Muscle of arm (tissue), 12 donors: ENCODE results near the gene ALG14. TPM values are rescaled to one million over a fixed set of nuclear protein-coding genes. Genes with fewer than 3 reads are reported as not detected.
"Not testable (repeated sequence)": the region's sequence is repeated elsewhere in the genome, so short reads cannot be mapped to it uniquely, and the experiment has no call there.

ENCODE experiments used
- DNase-seq: peaks from one replicate; pipeline ENCODE4 v3.0.0-alpha.2; 2013
- polyA plus RNA-seq, 12 donors: library from polyadenylated mRNA; unstranded; fragments of 120-200 nt; gene quantifications; one replicate each; pipeline ENCODE4 v1.2.1, GENCODE V29; 2013; ENCODE audit not compliant: insufficient read length in 12 of 12

Gene ALG14
- polyA plus RNA-seq, 12 donors: 1.4 to 8.2 (median 6.4) TPM; not detected in 1

DNA sequence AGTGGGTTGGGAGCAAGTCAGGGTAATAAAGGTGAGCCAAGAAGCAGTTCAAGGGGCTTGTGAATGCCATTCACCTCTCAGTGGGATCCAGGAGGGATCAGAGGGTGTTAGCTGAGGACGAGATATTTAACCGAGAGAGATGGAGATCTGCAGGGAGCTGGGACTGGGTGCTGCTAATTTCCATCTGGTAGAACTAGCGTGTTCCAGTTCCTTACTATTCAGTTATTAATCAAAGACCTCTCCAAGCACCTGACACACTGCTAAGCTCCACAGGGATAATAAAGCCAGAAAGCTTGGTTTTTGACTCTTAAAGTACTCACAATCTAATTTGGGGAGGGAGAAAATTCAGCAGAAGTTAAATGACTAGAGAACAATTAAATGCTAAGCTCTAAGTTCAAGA is 57.7 kb downstream of the ALG14 start:
- no peak for DNase-seq

DNA sequence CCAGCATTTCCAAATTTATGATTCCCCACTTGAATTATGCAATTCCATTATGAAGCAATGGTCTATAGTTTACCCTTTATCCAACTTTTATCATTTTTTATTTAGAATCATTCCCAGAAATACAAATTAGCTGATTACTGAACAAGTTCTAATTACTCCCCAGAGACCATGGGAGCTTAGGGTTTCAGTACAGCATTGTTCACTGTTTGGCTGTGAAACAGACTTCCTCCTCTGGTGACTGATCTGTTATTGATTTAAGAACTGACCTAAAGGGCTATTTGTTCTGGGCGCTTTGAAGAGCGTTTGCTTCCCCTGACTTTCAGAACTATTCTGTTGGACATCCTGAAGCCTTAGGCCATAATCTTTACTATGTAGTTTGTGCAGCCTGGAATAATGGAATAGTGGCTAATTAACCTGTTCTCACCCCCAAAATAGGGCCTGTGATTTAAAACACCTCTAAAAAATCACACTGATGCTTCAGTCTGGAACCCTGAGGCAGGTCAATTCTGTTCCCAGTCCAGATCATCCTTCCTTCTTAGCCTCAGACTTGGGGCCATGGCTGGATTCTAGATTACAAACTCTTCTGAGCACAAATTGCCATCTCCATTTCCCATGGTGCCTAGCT is 58.7 kb downstream of the ALG14 start:
- no peak for DNase-seq

DNA sequence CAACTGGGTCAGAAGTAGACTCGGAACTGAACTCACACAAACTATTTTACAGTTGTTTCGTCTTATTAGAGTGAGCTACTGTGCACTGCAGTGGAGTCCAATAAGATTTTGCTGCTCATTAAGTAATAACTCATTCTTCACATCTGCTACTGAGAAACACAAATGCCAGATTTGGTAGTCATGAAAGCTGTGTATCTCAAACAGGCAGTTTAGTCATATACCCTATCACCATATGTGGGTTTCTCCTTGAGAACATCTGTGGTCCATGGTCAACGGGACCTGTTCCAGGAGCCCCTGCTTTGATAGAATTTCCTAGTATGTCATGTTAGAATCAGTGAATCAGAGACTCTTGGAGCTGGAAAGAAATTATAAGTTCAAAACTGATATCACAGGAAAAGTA is 60.4 kb downstream of the ALG14 start:
- no peak for DNase-seq

DNA sequence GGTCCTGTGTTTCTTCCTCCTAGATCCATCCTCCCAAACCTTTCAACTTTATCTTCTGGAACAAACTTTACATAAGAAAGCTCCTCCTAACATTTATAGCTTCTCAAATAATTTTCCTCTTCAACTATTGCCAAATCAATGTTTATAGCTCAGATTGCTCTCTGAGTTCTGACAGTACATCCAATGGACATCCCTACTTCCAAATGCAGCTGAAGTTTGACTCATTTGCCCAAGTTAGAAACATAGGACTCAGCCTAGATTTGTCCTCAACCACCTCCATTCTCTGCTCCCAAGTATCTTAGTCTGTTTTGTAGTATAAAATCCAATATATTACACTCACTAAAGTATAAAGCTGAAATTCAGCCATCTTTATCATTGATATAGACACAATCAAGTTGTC is 62.6 kb downstream of the ALG14 start:
- no peak for DNase-seq

DNA sequence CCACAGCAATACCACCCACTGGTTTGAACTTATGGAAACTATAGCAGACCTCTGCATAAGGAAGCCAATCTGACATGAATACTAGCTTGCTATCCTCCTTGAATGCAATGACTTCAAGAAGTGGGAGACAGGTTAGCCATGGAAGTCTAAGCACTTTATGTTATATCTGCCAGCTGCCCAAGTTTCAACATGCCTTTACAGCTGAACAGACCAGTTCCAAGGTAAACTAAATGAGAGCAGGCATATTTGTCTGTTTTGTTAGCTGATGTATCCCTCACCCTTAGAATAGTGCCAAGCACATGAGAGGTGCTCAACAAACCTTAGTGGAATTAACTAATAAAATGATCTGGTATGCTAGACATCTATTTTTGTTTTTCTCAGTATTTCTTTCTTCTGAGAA is 65.1 kb downstream of the ALG14 start:
- DNase-seq: no peak

DNA sequence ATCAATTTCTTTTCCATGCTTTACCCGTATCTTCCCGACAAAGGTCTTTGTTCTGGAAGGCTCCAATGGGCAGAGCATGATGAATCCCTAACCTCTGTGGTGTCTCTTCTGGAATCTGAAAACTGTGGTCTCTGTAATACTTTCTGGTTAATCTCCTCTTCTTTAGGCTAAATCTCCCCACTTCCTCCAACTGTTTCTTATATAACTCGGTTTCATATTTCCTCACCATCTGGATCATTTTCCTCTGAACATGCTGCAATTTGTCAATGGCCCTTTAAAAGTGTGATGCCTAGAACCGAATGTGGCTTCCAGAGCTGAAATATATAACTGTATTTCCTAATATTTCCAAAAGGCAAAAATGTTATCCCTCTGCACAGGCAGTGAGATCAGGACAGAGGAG is 66.1 kb downstream of the ALG14 start:
- DNase-seq: no peak

DNA sequence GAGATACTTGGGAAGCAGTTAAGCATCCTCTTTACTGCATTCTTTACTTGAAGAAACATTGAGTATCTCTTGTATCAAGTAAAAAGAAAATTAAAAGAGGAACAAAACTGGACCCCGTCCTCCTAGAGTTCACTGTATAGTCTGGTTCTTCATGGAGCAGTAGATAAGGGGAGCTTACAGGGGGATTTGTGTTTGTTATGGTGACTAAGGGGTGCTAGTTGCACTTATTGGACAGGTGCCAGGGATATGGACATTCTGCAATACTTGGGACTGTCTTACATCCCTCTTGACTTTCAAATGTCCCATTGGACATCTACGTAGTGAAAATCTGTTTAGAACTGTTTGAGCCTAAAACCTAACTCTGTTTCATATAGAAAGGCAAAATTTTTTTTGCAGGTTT is 67.2 kb downstream of the ALG14 start:
- DNase-seq: no peak

DNA sequence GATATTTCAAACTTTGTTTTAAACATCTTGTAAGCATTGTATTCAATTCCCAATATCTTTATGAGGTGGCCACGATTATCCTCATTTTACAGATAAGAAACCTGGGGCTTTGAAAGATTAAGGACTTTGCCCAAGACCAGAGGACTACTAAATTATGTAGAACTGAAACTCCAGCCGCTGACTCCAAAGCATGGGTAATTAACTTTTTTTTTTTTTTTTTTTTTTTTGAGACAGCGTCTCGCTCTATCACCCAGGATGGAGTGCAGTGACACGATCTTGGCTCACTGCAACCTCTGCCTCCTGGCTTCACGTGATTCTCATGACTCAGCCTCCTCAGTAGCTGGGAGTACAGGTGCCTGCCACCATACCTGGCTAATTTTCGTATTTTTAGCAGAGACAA is 68.7 kb downstream of the ALG14 start:
- no peak for DNase-seq

DNA sequence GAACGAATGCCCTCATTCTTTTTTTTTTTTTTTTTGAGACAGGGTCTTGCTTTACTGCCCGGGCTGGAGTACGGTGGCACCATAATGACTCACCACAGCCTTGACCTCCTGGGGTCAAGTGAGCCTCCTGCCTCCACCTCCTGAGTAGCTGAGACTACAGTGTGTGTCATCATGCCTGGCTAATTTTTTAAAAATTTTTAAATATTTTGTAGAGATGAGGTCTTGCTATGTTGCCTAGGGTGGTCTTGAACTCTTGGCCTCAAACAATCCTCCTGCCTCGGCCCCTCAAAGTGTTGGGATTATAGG is 69.4 kb downstream of the ALG14 start:
- DNase-seq: no peak

DNA sequence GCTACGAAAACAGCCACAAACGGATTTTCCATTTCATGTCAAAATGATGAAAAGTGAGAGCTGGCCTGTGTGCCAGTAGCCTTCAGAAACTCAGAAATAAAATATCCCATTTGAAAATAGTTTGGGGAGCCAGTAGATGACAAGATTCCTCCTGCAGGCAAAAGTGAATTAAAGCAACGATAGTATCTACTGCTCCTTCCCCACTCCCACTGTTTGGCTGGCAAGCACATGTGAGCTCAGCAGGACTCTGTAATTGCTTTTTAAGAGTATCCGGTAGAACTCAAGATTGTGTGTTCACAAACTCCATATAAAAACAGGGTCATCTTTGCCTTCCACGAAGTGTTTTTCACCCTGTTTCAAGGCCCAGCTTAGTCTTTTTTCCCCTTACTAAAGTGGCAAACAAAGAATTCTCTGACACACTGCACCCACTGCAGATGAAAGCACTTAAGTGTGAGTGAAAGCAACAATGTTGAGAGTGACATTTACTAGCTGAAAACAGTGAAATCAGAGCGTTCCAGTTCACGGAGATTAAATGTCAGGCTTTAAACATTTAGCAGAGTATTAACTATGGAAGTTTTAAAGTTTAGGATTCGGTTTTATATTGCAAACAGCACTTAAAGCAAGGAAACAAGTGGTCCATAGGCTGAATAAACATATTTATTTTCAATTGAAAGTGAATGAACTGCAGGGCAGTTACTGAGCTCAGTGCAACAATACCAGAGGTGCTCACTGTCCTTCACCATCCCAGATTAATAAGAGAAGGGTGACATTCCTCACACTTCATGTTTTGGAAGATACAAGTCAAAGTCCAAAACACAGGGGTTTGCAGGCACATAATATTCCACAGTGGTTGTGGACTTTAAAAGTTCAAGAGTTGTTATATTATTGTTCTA is 70.0 kb downstream of the ALG14 start:
- DNase-seq: peak; percentile 84

DNA sequence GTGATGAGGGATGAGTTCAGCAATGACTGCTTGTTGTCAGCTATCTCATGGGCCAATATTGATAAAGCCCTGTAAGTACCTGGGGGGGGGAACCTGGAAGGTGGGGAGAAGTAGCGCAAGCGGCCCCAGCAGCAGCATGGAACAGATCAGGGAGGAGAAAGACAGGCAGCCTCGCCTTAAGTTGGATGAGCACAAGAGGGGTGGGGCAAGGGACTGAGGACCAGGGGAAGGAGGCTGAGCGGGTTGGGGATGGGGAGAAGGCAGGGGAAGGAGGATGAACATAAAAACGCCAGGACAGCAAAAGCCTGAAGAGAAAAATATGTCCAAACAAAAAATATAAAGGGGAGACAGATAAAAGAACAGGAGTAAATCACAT is 70.6 kb downstream of the ALG14 start:
- DNase-seq: no peak

DNA sequence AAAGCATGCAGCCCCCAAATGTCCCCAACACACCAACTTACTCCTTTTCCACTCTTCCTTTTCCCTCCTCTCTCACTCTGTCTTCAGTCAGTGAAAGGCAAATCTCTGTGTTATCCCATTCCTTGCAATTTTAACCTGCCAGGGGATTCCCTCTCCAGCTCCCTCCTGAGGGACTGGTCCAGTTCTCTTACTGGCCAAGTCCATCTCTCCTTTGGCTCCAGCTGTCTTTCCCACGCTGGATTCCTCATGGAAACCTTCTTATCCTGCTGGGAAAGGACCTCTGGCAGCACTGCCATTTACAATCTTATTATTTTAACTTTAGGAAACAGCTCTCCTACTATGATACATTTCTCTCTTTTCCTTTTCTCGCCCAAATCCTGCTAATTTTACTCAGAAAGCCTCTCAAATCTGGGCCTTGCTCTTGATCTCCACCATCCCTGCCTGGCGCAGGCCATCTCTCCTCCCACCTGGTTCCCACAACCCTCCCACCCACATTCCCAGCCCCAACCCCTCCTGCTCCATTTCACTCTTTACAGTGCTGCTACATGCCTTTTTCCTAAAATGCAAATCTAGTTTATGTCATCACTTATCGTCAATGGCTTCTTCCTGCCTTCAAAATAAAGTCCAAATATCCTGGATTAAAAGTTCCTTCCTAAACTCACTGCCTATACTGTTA is 73.2 kb downstream of the ALG14 start:
- DNase-seq: no peak

DNA sequence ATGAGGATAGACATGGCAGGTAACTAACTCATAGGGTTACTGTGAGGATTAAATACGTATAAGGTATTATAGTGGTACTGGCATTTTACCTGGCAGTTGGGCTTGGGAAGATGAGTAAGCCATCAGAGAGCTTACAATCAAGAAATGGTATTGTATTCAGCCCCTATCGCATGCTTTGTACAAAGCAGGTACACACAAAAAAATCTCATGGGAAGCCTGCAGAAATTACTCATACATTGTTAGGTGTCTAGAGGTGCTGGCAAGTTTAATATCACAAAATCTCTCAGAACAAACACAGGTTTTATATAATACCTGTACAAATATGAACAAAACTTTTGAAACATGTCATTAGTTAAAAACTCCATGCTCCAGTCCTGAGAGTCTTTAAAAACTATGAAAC is 74.0 kb downstream of the ALG14 start:
- DNase-seq: no peak

DNA sequence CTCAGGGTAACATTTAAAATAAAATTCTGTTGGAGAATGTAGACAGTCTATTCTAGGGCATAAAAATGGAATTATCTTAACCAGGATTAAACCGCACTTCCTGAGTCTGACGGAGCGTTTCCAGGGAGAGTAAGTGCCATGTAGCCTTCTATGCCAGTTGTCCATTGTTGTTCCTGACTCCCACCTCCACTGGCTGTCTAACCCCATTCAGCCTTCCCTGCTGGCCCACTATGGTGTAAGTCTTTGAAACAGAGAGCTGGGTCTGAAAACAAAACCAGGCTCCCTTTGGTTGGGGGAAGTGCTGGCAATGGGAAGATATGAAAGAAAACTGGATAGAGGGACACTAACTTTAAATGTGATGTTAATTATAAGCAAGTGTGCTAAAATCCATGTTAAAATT is 74.6 kb downstream of the ALG14 start:
- DNase-seq: no peak

DNA sequence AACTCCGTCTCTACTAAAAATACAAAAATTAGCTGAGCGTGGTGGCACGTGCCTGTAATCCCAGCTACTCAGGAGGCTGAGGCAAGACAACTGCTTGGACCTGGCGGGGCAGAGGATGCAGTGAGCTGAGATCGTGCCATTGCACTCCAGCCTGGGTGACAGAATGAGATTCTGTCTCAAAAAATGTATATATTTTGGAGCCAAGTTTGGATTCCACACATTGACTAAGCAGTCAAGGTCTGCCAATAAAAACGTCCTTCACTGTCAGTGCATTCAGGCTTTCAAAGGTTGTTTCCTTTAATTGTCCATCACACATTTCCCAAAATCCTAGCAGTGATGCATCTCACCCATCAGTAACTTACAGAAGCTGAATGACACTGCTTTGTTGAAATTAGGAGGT is 77.2 kb downstream of the ALG14 start:
- not testable (repeated sequence) for DNase-seq

DNA sequence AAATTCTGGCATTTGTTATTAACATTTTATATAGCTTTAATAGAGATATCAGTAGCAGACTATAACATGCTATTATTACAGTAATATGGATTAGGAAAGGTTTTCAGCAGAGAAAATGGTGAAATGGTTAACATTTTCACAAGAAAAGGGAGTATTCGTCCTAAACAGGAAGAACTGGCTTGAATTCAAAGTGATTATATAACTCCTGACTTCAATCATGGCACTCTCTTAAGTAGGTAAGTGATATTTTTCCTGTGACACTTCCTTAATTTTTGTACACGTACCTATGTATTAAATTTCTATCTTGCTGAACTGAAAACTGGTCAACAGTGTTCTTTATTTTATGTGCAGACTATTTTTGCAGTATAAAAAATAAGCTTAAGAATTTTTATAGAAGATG is 77.9 kb downstream of the ALG14 start:
- DNase-seq: no peak

DNA sequence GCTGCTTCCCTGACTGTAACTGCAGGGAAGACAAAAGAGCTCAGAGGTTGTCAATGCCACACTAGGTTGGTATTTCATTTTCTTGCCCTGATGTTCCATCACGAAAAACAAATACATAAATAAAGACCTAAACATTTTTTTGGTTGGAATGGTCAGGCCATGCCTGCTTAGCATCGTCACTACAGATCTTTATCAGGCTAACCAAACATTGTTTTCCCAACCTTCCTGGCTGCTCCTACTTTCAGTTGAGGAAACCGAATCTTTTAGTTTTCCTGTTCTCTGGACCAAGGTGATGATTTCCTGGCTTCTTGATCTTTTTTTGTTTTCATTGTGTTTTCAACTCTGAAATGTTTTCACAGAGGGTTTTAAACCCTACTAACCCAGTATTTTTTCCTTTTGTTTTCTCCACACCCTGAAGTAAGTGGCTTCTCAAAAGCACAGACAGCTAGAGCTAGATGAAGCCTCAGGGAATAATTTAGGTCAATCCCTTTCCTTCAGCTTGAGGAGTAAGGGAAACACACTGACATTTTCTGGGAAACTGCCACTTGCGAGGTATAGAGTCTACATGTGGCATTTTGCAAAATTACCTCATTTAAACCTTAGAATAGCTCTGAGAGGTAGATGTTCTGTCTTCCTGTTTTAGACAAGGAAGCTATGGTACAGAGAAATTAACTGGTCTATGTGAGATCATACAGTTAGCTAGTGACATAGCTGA is 78.7 kb downstream of the ALG14 start:
- no peak for DNase-seq

DNA sequence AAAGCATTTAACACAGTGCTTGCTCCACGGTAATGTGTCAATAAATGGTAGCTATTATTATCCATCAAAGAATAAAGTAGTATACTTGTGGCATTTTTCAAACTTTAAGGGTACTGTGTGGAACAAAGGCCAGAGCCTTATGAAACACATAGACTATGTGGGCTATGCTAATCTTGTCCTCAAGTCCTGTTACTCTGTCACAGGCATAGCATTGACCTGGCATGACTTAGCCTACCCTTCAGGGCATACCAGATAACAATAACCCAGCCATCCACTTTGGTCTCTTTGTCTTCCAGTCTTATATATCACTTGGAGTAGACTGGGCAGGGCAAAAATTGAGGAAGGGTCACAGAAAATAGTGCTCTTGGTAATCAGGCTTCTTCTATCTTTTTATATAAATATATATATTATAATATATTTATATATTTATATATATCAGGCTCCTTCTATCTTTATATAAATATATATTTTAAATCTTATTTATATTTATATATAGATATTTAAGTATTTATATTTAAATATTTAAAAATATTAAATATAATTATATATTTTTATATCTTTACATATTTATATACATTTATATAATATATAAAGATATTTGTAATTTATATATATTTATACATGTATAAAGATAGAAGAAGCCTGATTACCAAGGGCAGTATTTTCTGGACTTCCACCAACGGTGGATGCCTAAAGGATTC is 79.7 kb downstream of the ALG14 start:
- no peak for DNase-seq

DNA sequence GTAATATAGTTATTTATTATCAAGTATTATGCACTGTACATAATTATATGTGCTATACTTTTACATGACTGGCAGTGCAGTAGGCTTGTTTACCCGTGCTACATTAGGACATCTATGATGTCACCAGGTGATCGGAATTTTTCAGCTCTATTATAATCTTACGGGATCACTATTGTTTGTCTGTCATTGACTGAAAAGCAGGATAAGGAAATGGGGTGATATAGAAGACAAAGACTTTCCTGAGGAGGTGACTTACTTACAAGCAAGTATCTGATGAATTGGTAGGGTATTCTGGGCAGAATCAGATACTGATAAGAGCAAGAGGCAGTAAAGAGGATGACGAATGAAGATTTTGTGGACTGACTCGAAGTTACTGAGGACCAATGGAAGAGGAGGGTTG is 80.6 kb downstream of the ALG14 start:
- no peak for DNase-seq

DNA sequence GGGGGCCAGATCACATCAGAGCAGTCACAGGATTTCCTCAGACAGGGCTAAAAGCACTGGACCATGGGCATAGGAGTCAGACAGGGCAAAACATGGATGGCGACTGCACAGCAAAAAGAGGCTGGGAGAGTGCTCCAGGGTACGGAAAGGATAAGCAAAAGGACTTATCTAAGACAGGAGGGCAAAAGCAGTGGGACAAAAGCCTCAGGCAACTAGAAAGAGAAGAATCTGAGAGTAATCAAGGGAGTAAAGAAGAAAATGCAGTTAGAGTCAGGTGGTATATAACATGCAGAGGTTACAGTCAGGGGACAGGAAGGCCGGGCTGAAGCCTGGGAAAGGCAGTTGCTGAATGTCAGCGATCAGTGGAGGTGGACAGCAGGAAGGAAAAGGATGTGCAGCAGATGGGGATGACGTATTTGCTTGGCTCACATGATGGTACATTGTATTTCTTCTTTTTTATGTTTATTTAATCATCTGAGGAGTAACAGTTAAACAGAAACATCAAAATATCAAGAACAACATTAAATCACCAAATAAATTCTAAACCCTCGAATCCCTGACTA is 82.8 kb downstream of the ALG14 start:
- no peak for DNase-seq

DNA sequence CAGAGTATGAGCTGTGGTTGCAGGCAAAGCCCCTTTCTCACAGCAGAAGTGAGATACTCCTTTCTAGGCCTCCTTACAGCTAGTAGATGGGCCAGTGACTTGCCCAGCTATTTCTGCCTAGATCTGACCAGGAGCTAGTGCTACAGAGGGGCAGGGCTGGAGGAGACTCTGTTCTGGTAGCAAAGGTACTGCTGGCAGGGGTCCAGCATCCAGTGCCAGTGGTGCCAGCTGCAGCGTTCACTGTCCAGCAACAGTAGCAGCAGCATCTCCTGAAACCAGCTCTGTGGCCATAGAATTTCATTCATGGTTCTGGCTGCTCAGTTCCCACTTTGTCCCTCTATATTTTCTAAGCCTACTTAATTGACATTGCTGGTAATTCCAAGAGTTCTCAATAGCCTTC is 83.4 kb downstream of the ALG14 start:
- no peak for DNase-seq

DNA sequence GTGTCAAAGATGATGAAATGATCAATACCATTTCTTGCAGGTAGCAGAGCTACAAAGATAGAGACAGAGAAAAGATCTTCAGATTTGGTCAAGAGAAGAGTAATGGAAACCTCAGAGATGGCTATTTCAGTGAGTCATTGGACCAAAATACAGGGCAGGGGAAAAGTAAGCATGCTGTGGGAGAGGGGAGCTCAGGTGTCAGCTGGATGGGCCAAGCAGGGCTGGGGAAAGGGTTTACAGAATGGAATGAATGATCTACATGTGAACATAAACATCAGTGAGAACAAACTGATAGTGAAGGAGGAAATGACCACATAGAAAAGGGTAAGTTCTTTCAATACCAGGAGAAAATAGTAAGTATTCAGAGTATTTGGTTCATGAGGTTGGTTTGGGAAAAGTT is 84.4 kb downstream of the ALG14 start:
- no peak for DNase-seq
